ENCODE data around the gene DONSON. TPM values are rescaled to one million over a fixed set of nuclear protein-coding genes. Genes with fewer than 3 reads are reported as not detected.
A peak's percentile ranks its signal among the peaks of the same experiment; 100 is the strongest.

DONSON gene
- total RNA-seq, 1 experiment from 2014 or later: 9.3 TPM

GRCh38 chr21:33537212-33537611 lies 51.3 kb downstream of the DONSON start:
- POLR2A ChIA-PET: interaction anchor here (0.7 to 1.1 kb wide), 3 partner anchors 12 to 377 kb away, joined by 3 read pairs; no protein-coding TSS in a partner anchor
- peaks cover 71% of the 10 kb centered on the region for H3K36me3 Mint-ChIP-seq (ENCODE audit: insufficient read depth, unreplicated experiment)
- H3K27ac Mint-ChIP-seq (ENCODE audit: low read depth, unreplicated experiment): peak overlapping the region; percentile 1
- peaks cover 15% of the 10 kb centered on the region for H3K4me1 Mint-ChIP-seq (ENCODE audit: insufficient read depth, unreplicated experiment)
- no peaks in the 10 kb centered on the region for H3K9me3 Mint-ChIP-seq (ENCODE audit: unreplicated experiment)
- no TSS peak for BruUV-seq (replicated peaks)
- H3K27me3 Mint-ChIP-seq (ENCODE audit: insufficient read depth, unreplicated experiment): no peaks in the 10 kb centered on the region
- H3K4me3 Mint-ChIP-seq (ENCODE audit: unreplicated experiment): no peak overlapping the region
- intact Hi-C loops (cut with micrococcal nuclease): no loop called here
- CTCF ChIA-PET: interaction anchor here (0.6 kb wide), 2 partner anchors 286 to 665 kb away, joined by 3 read pairs; no protein-coding TSS in a partner anchor
- TF ChIP-seq, protein P1, sequence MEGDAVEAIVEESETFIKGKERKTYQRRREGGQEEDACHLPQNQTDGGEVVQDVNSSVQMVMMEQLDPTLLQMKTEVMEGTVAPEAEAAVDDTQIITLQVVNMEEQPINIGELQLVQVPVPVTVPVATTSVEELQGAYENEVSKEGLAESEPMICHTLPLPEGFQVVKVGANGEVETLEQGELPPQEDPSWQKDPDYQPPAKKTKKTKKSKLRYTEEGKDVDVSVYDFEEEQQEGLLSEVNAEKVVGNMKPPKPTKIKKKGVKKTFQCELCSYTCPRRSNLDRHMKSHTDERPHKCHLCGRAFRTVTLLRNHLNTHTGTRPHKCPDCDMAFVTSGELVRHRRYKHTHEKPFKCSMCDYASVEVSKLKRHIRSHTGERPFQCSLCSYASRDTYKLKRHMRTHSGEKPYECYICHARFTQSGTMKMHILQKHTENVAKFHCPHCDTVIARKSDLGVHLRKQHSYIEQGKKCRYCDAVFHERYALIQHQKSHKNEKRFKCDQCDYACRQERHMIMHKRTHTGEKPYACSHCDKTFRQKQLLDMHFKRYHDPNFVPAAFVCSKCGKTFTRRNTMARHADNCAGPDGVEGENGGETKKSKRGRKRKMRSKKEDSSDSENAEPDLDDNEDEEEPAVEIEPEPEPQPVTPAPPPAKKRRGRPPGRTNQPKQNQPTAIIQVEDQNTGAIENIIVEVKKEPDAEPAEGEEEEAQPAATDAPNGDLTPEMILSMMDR (IDR thresholded peaks at IDR 0.05; ENCODE audit: unreplicated experiment): no peak
- no peak for DNase-seq (ENCODE audit: unreplicated experiment)

DNA sequence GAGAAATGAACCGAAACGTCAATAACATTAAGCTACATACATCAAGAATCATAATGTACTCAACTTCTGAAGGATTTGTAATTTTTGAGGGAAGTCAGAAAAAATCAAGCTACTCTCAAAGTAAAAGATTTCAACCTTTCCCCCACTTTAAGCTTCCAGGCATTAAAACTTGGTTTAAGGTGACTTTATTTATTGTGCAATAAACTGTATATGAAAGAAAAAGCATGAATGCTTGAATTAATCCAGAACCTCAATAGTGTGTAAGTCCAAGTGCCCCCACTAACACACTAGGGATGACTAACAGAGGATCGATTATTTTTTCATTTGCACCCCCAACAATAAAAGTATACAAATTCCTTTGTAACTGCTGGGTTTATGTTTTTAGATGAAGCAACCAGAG lies 57.5 kb downstream of the DONSON start:
- Mint-ChIP-seq H3K36me3 (ENCODE audit: insufficient read depth, unreplicated experiment) (peaks cover 98% of the 10 kb centered on the region), H3K4me3 (ENCODE audit: unreplicated experiment) (no peak overlapping the region), H3K4me1 (ENCODE audit: insufficient read depth, unreplicated experiment) (no peaks in the 10 kb centered on the region), H3K27me3 (ENCODE audit: insufficient read depth, unreplicated experiment) (no peaks in the 10 kb centered on the region), H3K27ac (ENCODE audit: low read depth, unreplicated experiment) (peak overlapping the region; percentile 2), H3K9me3 (ENCODE audit: unreplicated experiment) (no peaks in the 10 kb centered on the region)
- intact Hi-C loops (cut with micrococcal nuclease): no loop called here
- CTCF ChIA-PET: no interaction called here
- TF ChIP-seq, protein P1 (IDR thresholded peaks at IDR 0.05; ENCODE audit: unreplicated experiment): no peak
- no TSS peak for BruUV-seq (replicated peaks)
- POLR2A ChIA-PET: interaction anchor here (0.7 to 2.1 kb wide), 5 partner anchors 9 to 51 kb away, joined by 3 to 9 read pairs (median 5); partner anchors contain the start of genes GART, SON and TMEM50B
- no peak for DNase-seq (ENCODE audit: unreplicated experiment)

Other genes with a start within 250 kb of the DONSON start
- gene IFNGR2, start 185.3 kb downstream of the DONSON start, total RNA-seq (2022): 77.0 and 87.7 TPM in 2 replicates
- gene TMEM50B, start 108.7 kb downstream of the DONSON start, total RNA-seq (2022): 20.7 and 27.8 TPM in 2 replicates
- 0.28 and 0.39 TPM in 2 replicates for gene DNAJC28, start 97.0 kb downstream of the DONSON start, total RNA-seq (2022)
- gene GART, start 46.6 kb downstream of the DONSON start, total RNA-seq (2022): 166 and 240 TPM in 2 replicates
- gene SON, start 45.6 kb downstream of the DONSON start, total RNA-seq (2022): 289 and 303 TPM in 2 replicates
- 35.2 and 40.0 TPM in 2 replicates for gene CRYZL1, start 53.1 kb upstream of the DONSON start, total RNA-seq (2022)
- gene ITSN1, start 53.8 kb upstream of the DONSON start, total RNA-seq (2022): 41.1 and 42.6 TPM in 2 replicates